ENCODE results near the gene TGM2.

Gene TGM2

DNA sequence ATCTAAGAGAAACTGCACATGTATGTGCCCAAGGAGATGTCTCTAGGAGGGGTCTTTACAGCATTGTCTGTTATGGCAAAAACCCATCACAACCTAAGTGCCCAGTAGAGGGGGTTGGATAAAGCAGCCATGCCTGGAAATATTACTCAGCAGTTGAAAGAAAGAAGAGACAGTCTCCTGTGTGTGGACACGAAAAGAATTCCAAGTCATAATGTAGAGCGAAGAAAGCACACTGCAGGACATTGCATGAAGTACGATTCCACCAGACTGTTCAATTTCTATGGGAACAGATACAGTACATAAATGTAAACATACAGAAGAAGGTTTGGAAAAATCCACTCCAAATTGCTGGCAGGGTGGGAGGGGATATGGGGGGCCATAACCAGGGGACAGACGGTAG lies 7.3 kb upstream of the TGM2 start:
- Mint-ChIP-seq H3K4me1 (peaks cover 16% of the 10 kb centered on the region), H3K9me3 (no peaks in the 10 kb centered on the region), H3K27ac (no peak overlapping the region), H3K4me3 (no peak overlapping the region), H3K27me3 (peaks cover 2% of the 10 kb centered on the region)
- DNase-seq (no peak), ATAC-seq (no peak)

DNA sequence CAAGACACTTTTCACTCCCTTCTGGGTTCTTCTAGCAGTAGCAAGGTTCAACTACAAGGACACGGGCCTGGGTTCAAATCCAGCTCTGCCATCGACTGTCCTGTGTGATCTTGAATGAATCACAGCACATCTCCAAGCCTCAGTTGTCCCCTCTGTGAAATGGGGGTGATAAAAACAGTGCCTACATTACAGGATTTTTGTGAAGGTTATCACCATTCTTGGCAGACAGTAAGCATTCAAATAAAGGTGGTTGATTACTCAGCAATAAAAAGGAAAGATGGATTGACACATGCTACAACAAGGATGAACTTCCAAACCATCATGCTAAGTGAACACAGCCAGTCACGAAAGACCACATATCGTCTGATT lies 6.6 kb upstream of the TGM2 start:
- Mint-ChIP-seq H3K27ac (no peak overlapping the region), H3K9me3 (no peaks in the 10 kb centered on the region), H3K4me1 (peaks cover 16% of the 10 kb centered on the region), H3K4me3 (no peak overlapping the region), H3K27me3 (peaks cover under 1% of the 10 kb centered on the region)
- ATAC-seq (no peak), DNase-seq (no peak)

DNA sequence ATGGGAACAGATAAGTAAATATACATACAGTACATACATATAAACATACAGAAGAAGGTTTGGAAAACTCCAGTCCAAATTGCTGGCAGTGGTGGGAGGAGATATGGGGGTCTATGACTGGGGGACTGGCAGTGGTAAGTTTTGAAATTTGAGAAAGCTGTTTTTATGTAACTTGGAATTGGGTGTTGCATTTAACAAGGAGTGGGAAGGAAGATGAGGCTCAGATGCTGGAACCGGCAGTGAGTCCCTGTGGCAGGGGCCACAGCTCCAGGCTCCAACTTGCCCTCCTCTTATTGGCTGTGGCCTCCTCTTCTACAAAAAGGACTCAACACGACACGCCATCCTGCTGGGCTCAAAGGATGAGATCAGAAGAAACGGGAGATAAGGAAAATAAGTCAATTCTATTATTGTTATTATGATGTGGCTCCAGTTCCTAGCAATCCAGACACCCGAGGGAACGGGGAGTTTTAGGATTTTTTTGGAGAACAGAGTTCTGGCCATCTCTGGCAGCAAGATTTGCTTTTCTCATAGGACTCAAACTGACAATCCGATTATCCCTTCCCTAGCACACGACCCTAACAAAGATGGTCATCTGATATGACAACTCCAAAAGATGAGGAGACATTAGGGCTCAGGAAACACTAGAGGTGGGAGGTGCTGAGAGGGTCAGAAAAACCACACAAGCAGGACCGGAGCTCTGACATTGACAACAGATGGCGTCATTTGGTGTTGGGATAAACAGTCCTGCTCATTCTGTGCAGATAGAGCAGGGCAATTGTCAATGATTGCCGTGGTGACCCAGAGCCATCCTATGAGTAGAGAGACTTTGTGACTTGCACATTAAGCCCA lies 6.0 kb upstream of the TGM2 start:
- H3K27ac Mint-ChIP-seq = no peak overlapping the region

DNA sequence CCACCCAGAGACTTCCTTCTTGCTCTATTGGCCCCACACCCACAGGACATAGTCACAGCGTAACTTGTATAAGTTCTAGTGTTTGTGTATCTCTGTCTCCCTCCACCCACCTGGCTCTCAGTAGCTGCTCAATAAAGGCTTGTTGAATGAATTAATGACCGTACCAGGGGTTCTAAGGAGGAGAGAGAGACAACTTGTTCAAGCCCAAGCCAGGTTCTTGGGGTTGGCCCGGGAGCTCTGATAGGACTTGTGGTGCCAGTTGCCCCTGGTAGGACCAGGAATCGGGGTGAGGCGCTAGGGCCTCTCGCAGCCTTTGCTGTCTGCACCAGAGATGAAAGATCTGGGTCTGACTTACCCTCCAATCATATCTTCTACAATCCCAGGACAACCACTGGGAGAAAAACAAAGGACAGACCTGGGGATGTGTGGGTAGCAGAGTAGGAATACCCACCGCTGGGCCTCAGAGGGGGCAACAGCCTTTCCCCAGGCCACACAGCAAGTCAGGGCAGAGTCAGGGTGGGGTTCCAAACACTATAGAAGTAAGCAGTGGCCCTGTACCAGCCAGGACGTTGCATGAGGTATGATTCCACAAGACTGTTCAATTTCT lies 5.3 kb upstream of the TGM2 start:
- H3K4me1 Mint-ChIP-seq = peaks cover 22% of the 10 kb centered on the region
- no peak for ATAC-seq

More for the DNA sequence above, 6.0 kb upstream of the TGM2 start:
- Mint-ChIP-seq H3K27me3 (peaks cover 7% of the 10 kb centered on the region), H3K4me3 (no peak overlapping the region), H3K9me3 (no peaks in the 10 kb centered on the region), H3K4me1 (peaks cover 16% of the 10 kb centered on the region)
- no peak for DNase-seq
- ATAC-seq = no peak

GRCh38 chr20:38169636-38170193 lies 4.6 kb upstream of the TGM2 start:
- ATAC-seq (no peak), DNase-seq (no peak)
- no peak overlapping the region for H3K4me3 Mint-ChIP-seq
- H3K27me3 Mint-ChIP-seq = peaks cover 20% of the 10 kb centered on the region
- no peak overlapping the region for H3K27ac Mint-ChIP-seq
- no peaks in the 10 kb centered on the region for H3K9me3 Mint-ChIP-seq
- peaks cover 25% of the 10 kb centered on the region for H3K4me1 Mint-ChIP-seq

More for the DNA sequence above, 5.3 kb upstream of the TGM2 start:
- peaks cover 14% of the 10 kb centered on the region for H3K27me3 Mint-ChIP-seq
- peak overlapping the region in 1 of 2 donors; percentile 7 for H3K27ac Mint-ChIP-seq
- DNase-seq = no peak
- H3K9me3 Mint-ChIP-seq = no peaks in the 10 kb centered on the region
- no peak overlapping the region for H3K4me3 Mint-ChIP-seq

DNA sequence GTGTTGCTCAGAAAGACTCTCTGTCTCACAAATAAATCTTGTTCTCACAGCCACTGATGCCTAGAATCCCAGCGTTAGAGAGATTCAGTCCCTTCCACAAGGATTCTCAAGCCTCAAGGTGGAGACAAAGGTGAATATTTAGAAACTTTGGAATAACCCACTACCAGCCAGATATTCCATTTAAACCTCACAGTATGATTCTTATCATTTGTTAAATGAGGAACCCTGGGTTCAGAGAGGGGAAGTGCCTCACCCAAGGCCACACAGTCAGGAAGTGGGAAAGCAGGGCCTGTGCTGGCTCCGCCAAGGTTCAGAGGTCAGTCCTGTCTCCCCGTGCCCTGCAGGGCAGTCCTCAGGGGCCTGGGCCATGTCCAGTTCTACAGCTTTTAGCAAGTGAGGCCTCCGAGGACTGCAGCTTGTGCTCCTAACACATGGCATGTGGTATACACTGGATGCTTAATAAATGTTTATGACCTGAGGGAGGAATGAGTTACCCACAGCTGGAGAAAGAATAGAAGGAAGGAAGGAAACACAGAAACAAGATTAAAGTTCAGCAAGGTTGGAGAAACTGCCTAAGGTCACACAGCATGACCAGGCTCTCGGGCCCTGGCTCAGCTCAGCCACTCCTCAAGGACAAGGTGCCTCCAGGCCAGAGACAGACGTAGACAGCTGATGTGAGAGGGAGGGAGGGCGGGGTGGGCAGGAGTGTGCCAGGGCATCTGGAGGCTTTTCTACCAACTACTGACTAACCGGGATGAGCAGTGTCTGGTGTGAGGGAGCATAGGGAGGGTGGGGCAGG lies 3.9 kb upstream of the TGM2 start:
- DNase-seq (no peak), ATAC-seq (no peak)
- H3K27me3 Mint-ChIP-seq = peaks cover 27% of the 10 kb centered on the region
- peaks cover 25% of the 10 kb centered on the region for H3K4me1 Mint-ChIP-seq
- H3K9me3 Mint-ChIP-seq = no peaks in the 10 kb centered on the region
- no peak overlapping the region for H3K27ac Mint-ChIP-seq
- H3K4me3 Mint-ChIP-seq = no peak overlapping the region

DNA sequence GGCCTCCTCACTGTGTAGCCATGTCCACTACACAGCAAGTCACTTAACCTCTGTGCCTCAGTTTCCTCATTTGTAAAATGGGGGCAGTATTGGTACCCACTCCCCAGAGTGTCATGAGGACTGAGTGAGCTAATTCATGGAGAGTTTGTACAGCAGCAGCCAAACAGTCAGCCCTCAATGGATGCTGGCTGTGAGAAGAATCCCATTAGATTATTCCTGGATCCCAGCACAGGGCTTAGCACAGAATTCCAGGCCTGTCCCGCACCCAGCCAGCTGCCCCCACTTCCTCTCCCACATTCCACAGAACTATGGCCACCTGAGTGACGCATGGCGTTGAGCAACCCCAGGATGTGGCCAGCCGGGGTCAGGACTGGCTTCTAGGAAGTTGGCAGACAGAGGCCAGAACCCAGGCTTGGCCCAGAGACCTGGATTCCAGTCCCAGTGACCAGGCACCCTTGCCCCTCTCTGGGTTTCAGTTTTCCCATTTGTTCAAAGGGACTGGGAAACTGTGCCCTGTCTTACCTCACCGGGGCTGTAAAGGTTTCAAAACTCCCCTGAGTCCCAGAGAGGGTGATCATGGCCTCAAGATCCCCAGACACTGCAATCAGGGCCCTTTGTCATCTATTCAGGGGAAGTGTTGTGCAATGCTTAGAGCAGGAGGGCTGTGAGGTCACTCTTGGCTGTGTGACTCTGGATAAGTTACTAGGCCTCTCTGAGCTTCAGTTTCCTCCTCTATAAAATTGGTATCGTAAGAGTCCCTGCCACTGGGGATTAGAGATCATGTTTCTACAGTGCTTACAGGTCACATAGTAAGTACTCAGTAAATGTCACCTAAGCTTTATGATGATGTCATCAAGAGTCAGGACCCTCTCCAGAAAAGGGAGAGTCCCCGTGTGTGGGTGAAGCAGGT lies 3.0 kb upstream of the TGM2 start:
- H3K27ac Mint-ChIP-seq = peak overlapping the region in 1 of 2 donors; percentile 74
- H3K4me1 Mint-ChIP-seq = peaks cover 25% of the 10 kb centered on the region
- no peak for ATAC-seq
- no peak overlapping the region for H3K4me3 Mint-ChIP-seq
- no peak for DNase-seq
- H3K9me3 Mint-ChIP-seq = no peaks in the 10 kb centered on the region
- peaks cover 36% of the 10 kb centered on the region for H3K27me3 Mint-ChIP-seq

DNA sequence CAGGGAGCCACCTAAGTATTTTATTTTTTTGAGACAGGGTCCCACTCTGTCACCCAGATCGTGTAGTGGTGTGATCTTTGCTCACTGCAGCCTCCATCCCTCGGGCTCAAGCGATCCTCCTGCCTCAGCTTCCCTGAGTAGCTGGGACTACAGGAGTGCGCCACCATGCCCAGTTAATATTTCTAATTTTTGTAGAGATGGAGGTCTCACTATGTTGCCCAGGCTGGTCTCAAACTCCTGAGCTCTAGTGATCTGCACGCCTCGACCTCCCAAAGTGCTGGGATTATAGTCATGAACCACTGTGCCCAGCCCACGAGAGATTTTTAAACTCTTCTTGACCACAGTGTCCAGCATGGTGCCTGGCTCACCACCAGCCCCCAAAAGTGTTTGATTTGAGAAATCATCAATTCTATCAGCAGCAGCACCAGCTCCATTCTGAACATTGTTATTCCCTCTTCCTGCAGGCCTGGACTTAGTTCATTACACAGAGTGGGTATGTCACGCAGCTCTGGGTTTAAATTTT lies 2.3 kb upstream of the TGM2 start:
- no peak for DNase-seq
- H3K27ac Mint-ChIP-seq = no peak overlapping the region
- H3K27me3 Mint-ChIP-seq = peaks cover 42% of the 10 kb centered on the region
- no peak for ATAC-seq
- H3K4me1 Mint-ChIP-seq = peaks cover 25% of the 10 kb centered on the region
- no peak overlapping the region for H3K4me3 Mint-ChIP-seq
- H3K9me3 Mint-ChIP-seq = no peaks in the 10 kb centered on the region

- H3K4me3 Mint-ChIP-seq = no peak overlapping the region
- no peaks in the 10 kb centered on the region for H3K9me3 Mint-ChIP-seq
- H3K4me1 Mint-ChIP-seq = peaks cover 25% of the 10 kb centered on the region
- H3K27ac Mint-ChIP-seq = no peak overlapping the region
- DNase-seq = no peak
- ATAC-seq = no peak
- H3K27me3 Mint-ChIP-seq = peaks cover 42% of the 10 kb centered on the region
These were observed 1.7 kb upstream of the TGM2 start for GRCh38 chr20:38166703-38167233.

GRCh38 chr20:38165966-38166702 lies 1.1 kb upstream of the TGM2 start:
- Mint-ChIP-seq H3K27me3 (peaks cover 42% of the 10 kb centered on the region), H3K4me3 (no peak overlapping the region), H3K27ac (no peak overlapping the region), H3K9me3 (no peaks in the 10 kb centered on the region), H3K4me1 (peaks cover 25% of the 10 kb centered on the region)
- no peak for DNase-seq
- no peak for ATAC-seq

DNA sequence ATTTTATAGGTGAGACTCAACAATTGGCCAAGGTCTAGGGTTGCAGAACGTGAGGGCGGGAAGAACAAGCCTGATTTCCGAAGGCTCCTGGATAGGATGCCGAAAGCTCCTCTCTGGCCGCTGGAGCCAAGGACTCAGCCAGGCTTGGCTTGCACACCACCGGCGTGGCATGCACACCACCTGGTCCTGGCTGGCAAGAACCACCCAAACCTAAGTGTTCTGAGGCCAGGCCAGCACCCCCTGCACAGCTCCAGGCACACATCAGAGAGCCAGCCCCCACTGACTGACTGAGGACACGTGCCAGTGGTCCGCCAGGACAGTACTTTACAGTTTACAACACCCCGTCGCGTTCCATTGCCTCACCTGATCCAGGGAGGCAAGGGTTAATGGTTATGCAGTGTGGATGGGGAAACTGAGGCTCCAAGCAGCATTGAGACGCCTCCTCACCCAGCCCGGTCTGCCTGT lies 414 bp downstream of the TGM2 start:
- no peak overlapping the region for H3K4me3 Mint-ChIP-seq

GRCh38 chr20:38164069-38164468 lies 1.0 kb downstream of the TGM2 start:
- no peak for DNase-seq
- no peak for ATAC-seq
- H3K4me3 Mint-ChIP-seq = no peak overlapping the region

More for the DNA sequence above, 414 bp downstream of the TGM2 start:
- no peak overlapping the region for H3K27ac Mint-ChIP-seq
- no peak for ATAC-seq
- no peak for DNase-seq
- H3K27me3 Mint-ChIP-seq = peaks cover 42% of the 10 kb centered on the region
- H3K4me1 Mint-ChIP-seq = peaks cover 19% of the 10 kb centered on the region
- H3K9me3 Mint-ChIP-seq = no peaks in the 10 kb centered on the region

DNA sequence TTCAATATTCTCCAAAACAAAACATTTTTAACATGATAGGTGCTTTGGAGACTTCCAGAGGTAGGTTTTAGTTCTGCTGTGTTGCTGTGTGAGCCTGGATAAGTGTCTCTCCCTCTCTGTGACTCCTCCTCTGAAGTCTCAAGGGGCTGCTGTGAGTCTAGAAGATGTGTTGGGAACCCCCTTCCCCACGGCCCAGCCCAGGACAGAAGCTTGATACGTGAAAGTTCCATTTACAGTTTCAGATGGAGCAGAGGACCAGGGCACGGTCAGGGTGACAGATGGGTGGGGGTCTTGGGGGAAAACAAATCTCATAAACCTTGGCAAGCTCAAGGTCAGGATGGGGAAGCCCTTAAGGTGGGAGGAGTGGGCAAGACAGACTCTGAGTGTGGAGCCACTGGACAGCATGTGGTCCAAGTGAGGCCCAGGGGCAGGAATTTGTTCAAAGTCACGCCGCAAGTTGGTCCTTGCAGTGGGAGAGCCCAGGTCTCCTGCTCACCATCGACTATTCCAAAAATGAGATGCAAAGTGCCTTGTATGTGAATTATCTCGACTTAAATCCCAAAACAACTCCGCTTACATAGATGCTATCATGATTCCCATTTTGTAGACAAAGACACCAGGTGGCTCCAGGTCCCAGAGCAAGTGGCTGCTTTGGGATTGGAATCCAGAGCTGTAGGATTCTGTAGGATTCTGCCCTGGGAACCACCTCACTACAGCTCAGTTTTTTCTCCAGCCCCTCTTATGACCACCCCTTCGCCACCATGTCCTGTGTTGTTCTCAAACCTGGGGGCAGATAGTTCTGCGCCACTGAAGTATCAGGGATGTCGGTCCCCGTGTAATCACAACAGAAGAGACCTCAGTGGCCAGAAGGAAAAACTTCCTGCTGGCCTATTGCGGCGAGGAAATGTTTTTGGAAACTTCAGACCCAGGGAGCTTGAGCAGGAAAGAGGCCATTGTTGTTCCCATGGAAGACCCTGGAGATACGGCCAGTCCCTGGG lies 1.9 kb downstream of the TGM2 start:
- H3K9me3 Mint-ChIP-seq = no peaks in the 10 kb centered on the region
- H3K4me1 Mint-ChIP-seq = peaks cover 9% of the 10 kb centered on the region
- DNase-seq (no peak), ATAC-seq (no peak)
- no peak overlapping the region for H3K4me3 Mint-ChIP-seq
- H3K27me3 Mint-ChIP-seq = peaks cover 42% of the 10 kb centered on the region
- no peak overlapping the region for H3K27ac Mint-ChIP-seq

More at GRCh38 chr20:38164069-38164468, 1.0 kb downstream of the TGM2 start:
- H3K4me1 Mint-ChIP-seq = peaks cover 17% of the 10 kb centered on the region
- H3K27me3 Mint-ChIP-seq = peaks cover 42% of the 10 kb centered on the region
- no peak overlapping the region for H3K27ac Mint-ChIP-seq
- H3K9me3 Mint-ChIP-seq = no peaks in the 10 kb centered on the region
